Nucleus accumbens (tissue), 56 donors: ENCODE results near the gene CLTB.
"Not testable (repeated sequence)": the region's sequence is repeated elsewhere in the genome, so short reads cannot be mapped to it uniquely, and the experiment has no call there.

Source experiments
- DNase-seq, 56 donors: peaks; one replicate each; lab custom pipeline; 2025; lab: John Stamatoyannopoulos, UW

The CLTB gene

GRCh38 chr5:176429972-176430371, 13.6 kb upstream of the CLTB start:
- DNase-seq, result no peak

- DNase-seq, result no peak
Observed at GRCh38 chr5:176427971-176428370, 11.6 kb upstream of the CLTB start.

DNA sequence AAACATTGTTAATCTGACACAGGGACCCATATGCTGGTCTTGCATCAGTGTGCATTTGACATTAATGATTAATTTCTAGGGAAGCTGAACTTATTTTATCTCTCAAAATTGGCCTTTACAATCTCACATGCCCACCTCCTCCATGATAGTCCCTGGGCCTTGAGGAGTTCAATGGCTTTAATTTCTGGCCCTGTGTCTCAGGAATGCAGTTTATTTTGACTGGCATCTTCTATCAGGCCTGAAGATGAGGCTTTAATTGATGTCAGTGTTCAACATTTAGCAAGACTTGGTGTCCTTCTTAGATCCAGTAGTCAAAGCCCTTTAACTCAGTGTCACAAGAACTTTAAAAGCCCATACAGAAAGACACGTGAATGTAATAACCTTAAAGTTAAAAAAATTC, 10.5 kb upstream of the CLTB start:
- no peak for DNase-seq

DNA sequence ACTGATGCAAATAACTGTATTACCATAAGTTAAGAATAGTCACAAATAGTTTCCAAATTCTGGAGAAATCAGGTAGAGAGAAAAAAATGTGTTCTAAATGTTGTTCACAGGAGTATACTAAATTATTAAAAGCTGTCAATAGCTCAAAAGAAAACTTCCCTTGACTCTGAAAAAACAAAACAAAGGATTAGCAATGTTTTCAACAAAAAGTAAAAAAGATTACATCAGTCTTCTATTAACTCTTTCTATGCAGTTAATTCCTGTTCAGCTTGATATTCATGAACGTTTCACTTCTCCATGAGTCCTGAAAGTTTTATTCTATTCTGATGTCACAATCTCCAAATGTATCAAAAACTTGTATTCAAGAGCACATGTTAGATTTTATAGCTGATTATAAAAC, 9.5 kb upstream of the CLTB start:
- no peak for DNase-seq

- no peak for DNase-seq
Observed at GRCh38 chr5:176425138-176425537, 8.8 kb upstream of the CLTB start.

DNA sequence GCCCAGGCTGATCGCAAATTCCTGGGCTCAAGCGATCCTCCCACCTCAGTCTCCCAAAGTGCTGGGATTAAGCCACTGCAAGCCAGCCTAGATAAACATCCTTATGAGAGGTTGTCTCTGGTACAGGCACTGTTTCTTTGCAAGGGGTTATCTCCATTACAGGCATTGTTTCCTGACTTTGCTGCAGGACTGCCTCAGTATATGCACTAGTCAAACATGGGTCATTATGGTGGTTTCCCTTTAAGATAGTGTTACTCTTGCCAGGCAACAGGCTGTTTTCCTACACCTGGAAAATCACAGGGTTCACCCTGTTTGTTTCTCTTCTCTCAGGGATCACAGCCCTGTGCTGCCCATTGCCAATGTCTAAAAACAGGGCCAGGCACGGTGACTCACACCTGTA, 7.8 kb upstream of the CLTB start:
- no peak for DNase-seq

- DNase-seq, result no peak
Observed at GRCh38 chr5:176420972-176421544, 4.7 kb upstream of the CLTB start.

DNA sequence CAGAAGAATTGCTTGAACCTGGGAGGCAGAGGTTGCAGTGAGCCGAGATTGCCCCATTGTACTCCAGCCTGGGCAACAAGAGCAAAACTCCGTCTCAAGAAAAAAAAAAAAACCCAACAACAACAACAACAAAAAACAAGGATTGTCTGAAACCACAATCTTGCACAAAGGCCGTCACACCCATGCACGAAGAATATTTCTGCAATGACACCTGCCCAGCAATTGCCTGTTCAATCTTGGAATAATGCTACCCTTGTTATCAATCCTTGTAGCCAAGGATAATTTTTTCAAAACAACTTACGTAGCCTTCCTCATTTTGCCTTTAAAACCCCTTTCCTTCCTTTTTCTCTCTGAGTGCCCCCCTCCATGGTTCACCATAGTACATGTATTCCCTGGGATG, 3.7 kb upstream of the CLTB start:
- no peak for DNase-seq

- no peak for DNase-seq
Observed at GRCh38 chr5:176418251-176418650, 1.9 kb upstream of the CLTB start.

DNA sequence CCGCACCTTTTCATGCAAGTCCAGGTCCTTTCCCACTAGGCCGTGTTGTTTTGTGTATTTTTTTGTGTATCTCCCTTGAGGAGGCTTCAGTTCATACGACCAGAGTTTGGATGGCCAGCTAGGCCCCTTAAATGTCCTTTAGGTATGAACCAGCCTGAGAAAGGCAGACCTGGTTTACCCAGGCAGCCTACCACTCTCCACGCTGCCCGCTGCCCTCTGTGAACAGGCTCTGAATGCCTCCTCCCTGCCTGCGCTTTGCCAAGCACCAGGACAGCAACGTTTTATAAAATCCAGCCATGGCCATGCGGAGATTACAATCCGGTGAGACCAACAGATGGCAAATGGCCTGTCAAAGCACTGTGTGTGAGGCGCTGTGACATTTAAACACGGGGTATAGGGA, 626 bp upstream of the CLTB start:
- no peak for DNase-seq

GRCh38 chr5:176415240-176415951, 943 bp downstream of the CLTB start:
- DNase-seq, result peak in 1 of 56 donors; percentile 9

DNA sequence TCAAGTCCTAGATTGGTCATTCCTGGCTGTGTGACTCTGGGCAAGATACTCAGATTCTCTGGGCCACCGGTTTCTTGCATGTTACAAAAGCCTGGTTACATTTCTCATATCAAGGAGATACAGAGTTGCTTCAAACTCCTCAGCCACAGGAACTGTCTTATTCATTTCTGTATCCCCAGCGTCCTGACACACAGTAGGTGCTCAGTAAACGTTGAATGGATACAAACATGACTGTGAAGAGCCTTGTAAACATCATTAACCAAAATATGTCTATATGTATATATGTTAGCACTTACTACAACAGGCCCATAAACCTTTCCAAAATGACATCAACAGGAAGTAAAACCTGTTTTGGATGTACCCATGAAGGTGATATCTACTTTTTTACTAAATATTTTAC, 1.6 kb downstream of the CLTB start:
- no peak for DNase-seq

GRCh38 chr5:176413709-176414191, 2.6 kb downstream of the CLTB start:
- DNase-seq, result no peak

GRCh38 chr5:176413255-176413565, 3.1 kb downstream of the CLTB start:
- no peak for DNase-seq

DNA sequence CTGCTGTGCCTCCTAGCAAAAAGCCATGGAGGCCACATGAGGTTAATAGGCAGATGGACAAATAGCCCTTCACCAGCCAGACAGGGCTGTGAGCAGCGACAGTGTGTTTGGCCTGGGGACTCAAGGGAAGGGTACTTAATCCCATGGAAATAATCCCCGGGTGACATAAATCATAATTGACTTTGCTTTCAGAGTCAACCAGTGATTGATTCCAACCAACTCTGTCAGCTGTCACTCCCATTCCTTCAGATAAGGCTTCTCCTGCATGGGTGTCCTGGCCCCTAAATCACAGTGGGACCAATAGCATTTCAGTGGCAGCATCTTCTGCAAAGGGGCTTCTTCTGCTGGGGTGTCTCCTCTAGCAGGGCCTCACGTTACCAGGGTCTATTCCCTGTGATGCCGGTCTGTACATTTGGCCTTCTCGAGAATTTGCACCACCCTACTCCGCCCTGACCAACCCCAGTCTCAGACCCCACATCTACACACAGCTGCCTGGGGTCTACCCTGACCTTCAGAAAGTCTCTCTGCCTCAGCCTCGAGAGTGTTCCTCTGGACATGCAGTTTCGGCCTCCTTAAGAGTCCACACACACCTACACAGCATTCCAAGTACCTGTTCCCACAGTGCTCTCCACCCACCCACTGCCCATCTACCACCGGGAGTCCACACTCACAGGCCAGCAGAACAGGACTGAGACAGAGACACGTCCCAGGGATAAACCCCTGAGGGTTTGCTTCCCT, 3.7 kb downstream of the CLTB start:
- no peak for DNase-seq

GRCh38 chr5:176410486-176411180, 5.7 kb downstream of the CLTB start:
- DNase-seq, result no peak

DNA sequence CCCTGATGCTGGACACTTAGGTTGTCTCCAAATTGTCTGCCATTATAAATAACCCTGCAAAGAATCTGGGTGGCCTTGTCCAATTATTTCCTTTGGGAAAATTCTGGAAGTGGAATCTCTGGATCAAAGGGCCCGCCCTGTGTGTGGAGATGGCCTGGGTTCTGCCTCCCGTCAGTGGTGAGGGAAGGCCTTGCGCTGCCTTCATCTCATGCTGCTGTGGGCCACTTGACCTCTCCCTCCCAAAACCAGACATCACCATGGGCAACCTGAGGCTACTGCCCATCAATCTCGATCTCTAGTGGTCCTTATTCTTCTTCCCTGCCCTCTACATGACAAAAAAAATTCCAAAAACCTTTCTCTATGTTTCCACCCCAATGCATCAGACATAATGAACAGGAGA, 6.6 kb downstream of the CLTB start:
- DNase-seq, result no peak

- no peak for DNase-seq
Observed at GRCh38 chr5:176408590-176408989, 7.7 kb downstream of the CLTB start.

DNA sequence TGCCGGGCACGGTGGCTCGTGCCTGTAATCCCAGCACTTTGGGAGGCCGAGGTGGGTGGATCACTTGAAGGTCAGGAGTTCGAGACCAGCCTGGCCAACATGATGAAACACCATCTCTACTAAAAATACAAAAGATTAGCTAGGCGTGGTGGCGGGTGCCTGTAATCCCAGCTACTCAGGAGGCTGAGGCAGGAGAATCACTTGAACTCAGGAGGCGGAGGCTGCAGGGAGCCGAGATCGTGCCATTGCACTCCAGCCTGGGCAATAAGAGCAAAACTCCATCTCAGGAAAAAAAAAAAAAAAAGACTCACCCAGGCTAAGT, 8.1 kb downstream of the CLTB start:
- DNase-seq, result not testable (repeated sequence)

GRCh38 chr5:176407456-176408251, 8.7 kb downstream of the CLTB start:
- no peak for DNase-seq
